Pancreas (tissue), 10 donors: Measurements from ENCODE around the gene ORAI3. TPM values are rescaled to one million over a fixed set of nuclear protein-coding genes. Genes with fewer than 3 reads are reported as not detected.

Source experiments
- ATAC-seq, 4 donors: fragments of 200-7000 bp; cut with Tn5 transposase; one replicate each; pipeline versions ENCODE4 v1.8.0 to v1.9.1; 2020; ENCODE audit warnings: mild to moderate bottlenecking in 4 of 4, moderate library complexity in 4 of 4
- DNase-seq, 6 donors: peaks; one replicate each; pipeline ENCODE4 v3.0.0-alpha.2; 2020
- FAIRE-seq: peaks from 2 replicates; lab custom pipeline; 2012; peaks lifted over from hg19 to GRCh38; lab: Jason Lieb, UNC
- H3K27ac ChIP-seq, 4 donors: fragments of 200-600 bp; sonication (generic); 1 replicate in 3 of 4; 2 replicates in 1 of 4; pipeline versions ENCODE4 v1.5.0 to v1.8.0; 2020
- H3K27me3 ChIP-seq, 4 donors: fragments of 200-600 bp; one replicate each; pipeline ENCODE4 v1.8.0; 2021
- H3K36me3 ChIP-seq, 3 donors: fragments of 200-600 bp; sonication (generic) in 1 of 3; one replicate each; pipeline versions ENCODE4 v1.5.0 to v1.8.0; 2020 to 2021
- H3K4me1 ChIP-seq, 3 donors: fragments of 200-600 bp; one replicate each; pipeline ENCODE4 v1.8.0; 2021
- H3K4me3 ChIP-seq, 4 donors: fragments of 200-600 bp; sonication (generic) in 2 of 4; one replicate each; pipeline versions ENCODE4 v1.5.0 to v1.8.0; 2020 to 2021
- H3K9me3 ChIP-seq, 4 donors: fragments of 200-600 bp; one replicate each; pipeline ENCODE4 v1.8.0; 2021
- CTCF ChIP-seq, 4 donors: fragments of 200-600 bp; sonication (generic) in 3 of 4; IDR thresholded peaks; one replicate each; pipeline versions ENCODE4 v1.5.0 to v1.8.0; 2021; ENCODE audit warnings: antibody characterized with exemption in 4 of 4
- WGBS, 2 donors: extraction: QIAGEN DNeasy Blood & Tissue Kit; methylation state at CpG; one replicate each; pipeline ENCODE4 v1.1.7; 2013; 5-methylcytosine and 5-hydroxymethylcytosine counted together
- intact Hi-C, 3 donors: fragments of 100-400 bp; cut with DNase I; formaldehyde crosslinking; loops; one replicate each; pipeline versions ENCODE4 v1.11.1 to v1.14.2; 2022
- polyA plus RNA-seq, 2 donors: library from polyadenylated mRNA; stranded (reverse); fragments of 200-250 nt; gene quantifications; one replicate each; pipeline ENCODE4 v1.2.3, GENCODE V29; 2013
- total RNA-seq, 6 donors: library from RNA; stranded (reverse); fragmentation: NEBNext Ultra II Directional in 4 of 6; extraction: Animal tissue kit (Norgen Biotek cat#: 25700) in 4 of 6; gene quantifications; one replicate each; pipeline versions ENCODE4 v1.2.1 to v1.2.4, GENCODE V29; 2021 to 2023
- donor health status: healthy with polysubstance abuse.
- donor health status: DM: no; HTN: no; CAD: no; lungs with moderate emphysema.
- donor health status: DM: no; HTN: no; CAD: no.
- donor health status: control.
- donor health status: control.
- donor health status: Bipolar disorder and iron deficiency.
- donor health status: DM: yes; HTN: yes; CAD: no.
- donor health status: DM: no; HTN: no; CAD: no.
- donor health status: DM: no; HTN: no; CAD: no.
- donor health status: DM: yes; HTN: yes; CAD: no.

The ORAI3 gene
- total and polyA plus RNA-seq, 8 donors, result 8.6 to 12.5 (median 10.4) TPM

DNA sequence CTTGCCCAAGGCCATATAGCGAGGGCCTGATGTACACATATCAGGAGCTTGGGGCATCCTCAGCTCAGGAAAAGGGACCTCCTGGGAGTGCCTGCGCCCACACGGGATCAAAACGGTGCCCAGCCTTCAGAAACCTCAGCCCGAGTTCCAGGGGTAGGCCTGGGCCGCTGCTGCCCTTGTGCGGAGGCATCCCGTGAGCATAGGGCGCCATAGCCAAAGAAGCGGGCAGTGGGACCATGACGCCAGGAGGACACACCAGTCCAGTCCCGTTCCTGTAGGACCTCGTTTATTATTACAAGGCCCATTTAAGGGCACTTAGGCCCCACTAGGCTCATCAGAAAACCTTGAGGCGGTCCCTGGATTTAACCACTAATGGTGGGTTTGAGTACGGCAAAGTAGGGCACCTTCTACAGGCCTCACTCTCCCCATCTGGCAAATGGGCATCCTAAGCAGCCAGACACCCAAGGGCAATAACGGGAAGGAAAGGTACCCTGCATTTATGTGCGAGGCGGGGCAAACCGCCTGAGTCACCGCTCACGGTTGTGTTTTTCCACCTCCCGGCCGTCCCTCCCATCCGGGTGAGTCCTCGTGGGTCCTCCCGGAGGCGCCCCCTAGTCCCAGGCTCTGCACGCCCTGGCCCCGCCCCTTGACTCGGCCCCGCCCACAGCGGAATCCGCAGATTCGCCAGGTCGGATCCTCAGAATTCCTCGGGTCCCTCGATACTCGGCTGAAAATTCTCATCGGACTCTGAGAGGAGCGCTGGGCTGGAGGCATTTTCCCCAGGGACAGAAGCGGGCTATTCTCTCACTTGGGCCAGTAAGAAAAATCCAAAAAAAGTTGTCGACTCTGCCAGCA is 8.0 kb downstream of the ORAI3 start:
- 23 to 25% methylated on average over 42 of the region's 42 CpGs for WGBS, 2 donors
- intact Hi-C loops, result no loop called here
- Histone ChIP-seq H3K4me3 (peak overlapping the region; percentile 68 to 82 (median 76)), H3K36me3 (peaks cover 0 to 14% (median 6%) of the 10 kb centered on the region in 3 donors), H3K4me1 (peaks cover 0 to 6% (median 3%) of the 10 kb centered on the region in 3 donors), H3K27me3 (no peaks in the 10 kb centered on the region), H3K27ac (peak overlapping the region; percentile 93 to 98 (median 95)), H3K9me3 (no peaks in the 10 kb centered on the region)
- DNase-seq, result peak; percentile 71 to 92 (median 86)
- no peak for TF ChIP-seq CTCF (IDR thresholded peaks at IDR 0.05)
- peak; percentile 68 to 85 (median 76) for ATAC-seq
- no peak for FAIRE-seq

- no peak for FAIRE-seq
- peaks cover 0 to 6% (median 3%) of the 10 kb centered on the region in 3 donors for H3K4me1 ChIP-seq
- H3K36me3 ChIP-seq, result peaks cover 5 to 22% (median 6%) of the 10 kb centered on the region in 3 donors
- TF ChIP-seq CTCF (IDR thresholded peaks at IDR 0.05), result no peak
- ATAC-seq, result peak; percentile 93 to 96 (median 93)
- peak; percentile 93 to 98 (median 96) for DNase-seq
- 0 to 1% methylated on average over 56 to 82 of the region's 85 CpGs for WGBS, 2 donors
- peak within 1 kb of the TSS; percentile 68 to 82 (median 76) for H3K4me3 ChIP-seq
- H3K27ac ChIP-seq, result peak within 1 kb of the TSS; percentile 93 to 98 (median 95)
- intact Hi-C loops, result no loop called here
- no peaks in the 10 kb centered on the region for H3K27me3 ChIP-seq
- H3K9me3 ChIP-seq, result no peaks in the 10 kb centered on the region
These were observed 8.7 kb downstream of the ORAI3 start, which contains the start of gene SETD1A for GRCh38 chr16:30957456-30958174. SETD1A (plus strand) TSS chr16:30957754; CDS start chr16:30958732, 978 bp downstream.

- no peak for TF ChIP-seq CTCF (IDR thresholded peaks at IDR 0.05)
- Histone ChIP-seq H3K27ac (peak overlapping the region; percentile 93 to 98 (median 95)), H3K4me1 (peaks cover 0 to 6% (median 3%) of the 10 kb centered on the region in 3 donors), H3K9me3 (no peaks in the 10 kb centered on the region), H3K4me3 (peak overlapping the region; percentile 68 to 82 (median 76)), H3K27me3 (no peaks in the 10 kb centered on the region), H3K36me3 (peaks cover 5 to 30% (median 6%) of the 10 kb centered on the region in 3 donors)
- 8 to 10% methylated on average over 46 to 55 of the region's 55 CpGs for WGBS, 2 donors
- no peak for FAIRE-seq
- ATAC-seq, result peak in 3 of 4 donors; percentile 4 to 35 (median 10)
- intact Hi-C loops, result no loop called here
- peak; percentile 48 to 85 (median 72) for DNase-seq
These were observed 9.6 kb downstream of the ORAI3 start for GRCh38 chr16:30958175-30959079.

DNA sequence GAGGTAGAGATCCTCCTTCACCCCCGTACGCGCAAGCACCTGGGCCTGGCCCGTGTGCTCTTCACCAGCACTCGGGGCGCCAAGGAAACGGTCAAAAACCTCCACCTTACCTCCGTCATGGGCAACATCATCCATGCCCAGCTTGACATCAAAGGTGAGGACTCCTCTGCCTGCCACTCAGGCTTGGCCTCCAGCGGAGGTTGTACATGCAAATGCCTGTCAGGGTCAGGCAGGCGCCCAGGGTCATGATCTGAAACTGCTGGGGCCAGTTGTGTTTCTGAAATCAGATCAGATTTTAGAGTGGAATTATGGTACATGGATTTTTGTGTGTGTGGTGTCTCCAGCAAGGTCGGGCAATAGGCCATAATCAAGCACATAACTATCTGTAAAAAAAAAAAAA is 12.5 kb downstream of the ORAI3 start:
- Histone ChIP-seq H3K9me3 (no peaks in the 10 kb centered on the region), H3K4me3 (no peak overlapping the region), H3K4me1 (peaks cover 0 to 6% (median 3%) of the 10 kb centered on the region in 3 donors), H3K27me3 (no peaks in the 10 kb centered on the region), H3K27ac (no peak overlapping the region), H3K36me3 (peaks cover 5 to 57% (median 16%) of the 10 kb centered on the region in 3 donors)
- WGBS, 2 donors, result 93% methylated on average over 11 of the region's 11 CpGs
- ATAC-seq (no peak), FAIRE-seq (no peak), DNase-seq (no peak)
- no peak for TF ChIP-seq CTCF (IDR thresholded peaks at IDR 0.05)
- intact Hi-C loops, result no loop called here
